ENCODE data around the gene CPE. TPM values are rescaled to one million over a fixed set of nuclear protein-coding genes. Genes with fewer than 3 reads are reported as not detected.
"Not testable (repeated sequence)": the region's sequence is repeated elsewhere in the genome, so short reads cannot be mapped to it uniquely, and the experiment has no call there.

The CPE gene
- total RNA-seq, result 39.6 TPM

DNA sequence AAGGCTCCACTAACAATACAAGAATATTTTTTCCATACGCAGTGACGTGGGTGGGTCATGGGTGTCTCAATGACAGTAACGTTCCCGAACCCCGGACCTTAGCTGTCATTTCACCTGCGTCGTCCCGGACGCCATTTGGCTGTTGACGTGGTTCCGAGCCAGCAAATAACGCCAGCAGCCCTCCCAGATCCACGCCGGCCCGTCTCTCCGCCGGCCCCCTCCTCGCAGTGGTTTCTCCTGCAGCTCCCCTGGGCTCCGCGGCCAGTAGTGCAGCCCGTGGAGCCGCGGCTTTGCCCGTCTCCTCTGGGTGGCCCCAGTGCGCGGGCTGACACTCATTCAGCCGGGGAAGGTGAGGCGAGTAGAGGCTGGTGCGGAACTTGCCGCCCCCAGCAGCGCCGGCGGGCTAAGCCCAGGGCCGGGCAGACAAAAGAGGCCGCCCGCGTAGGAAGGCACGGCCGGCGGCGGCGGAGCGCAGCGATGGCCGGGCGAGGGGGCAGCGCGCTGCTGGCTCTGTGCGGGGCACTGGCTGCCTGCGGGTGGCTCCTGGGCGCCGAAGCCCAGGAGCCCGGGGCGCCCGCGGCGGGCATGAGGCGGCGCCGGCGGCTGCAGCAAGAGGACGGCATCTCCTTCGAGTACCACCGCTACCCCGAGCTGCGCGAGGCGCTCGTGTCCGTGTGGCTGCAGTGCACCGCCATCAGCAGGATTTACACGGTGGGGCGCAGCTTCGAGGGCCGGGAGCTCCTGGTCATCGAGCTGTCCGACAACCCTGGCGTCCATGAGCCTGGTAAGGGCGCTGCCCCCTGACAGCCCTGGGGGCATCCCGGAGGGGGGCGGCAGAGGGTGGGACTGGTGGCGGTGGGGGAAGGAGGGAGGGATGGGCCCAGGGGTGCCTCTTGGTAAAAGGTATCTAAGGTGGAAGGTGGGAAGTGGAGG is at the start of gene CPE:
TSS of gene CPE (plus strand) at position 264 of the 933 bp plus-strand sequence. CDS start at position 478, 214 bp downstream.
- peak; percentile 59 for DNase-seq (ENCODE audit: low spot score)

DNA sequence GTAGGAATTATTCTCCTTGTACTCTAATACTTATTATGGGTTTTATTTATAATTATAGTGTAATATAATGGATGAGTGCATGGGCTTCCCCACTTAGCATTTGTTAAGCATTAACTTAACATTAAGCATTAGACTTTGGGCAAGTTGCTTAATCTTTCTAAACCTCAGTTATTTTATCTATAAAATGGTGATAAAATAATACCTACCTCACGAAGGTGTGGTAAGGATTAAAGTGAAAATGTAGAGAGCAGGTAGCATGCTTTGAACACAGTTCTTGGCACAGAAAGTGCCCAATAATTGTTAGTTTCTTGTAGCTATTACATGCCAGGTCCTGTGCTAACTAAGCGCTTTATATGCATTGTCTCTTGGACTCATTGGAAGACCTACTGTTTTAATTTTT is 48.7 kb upstream of the CPE start:
- DNase-seq (ENCODE audit: low spot score), result no peak

DNA sequence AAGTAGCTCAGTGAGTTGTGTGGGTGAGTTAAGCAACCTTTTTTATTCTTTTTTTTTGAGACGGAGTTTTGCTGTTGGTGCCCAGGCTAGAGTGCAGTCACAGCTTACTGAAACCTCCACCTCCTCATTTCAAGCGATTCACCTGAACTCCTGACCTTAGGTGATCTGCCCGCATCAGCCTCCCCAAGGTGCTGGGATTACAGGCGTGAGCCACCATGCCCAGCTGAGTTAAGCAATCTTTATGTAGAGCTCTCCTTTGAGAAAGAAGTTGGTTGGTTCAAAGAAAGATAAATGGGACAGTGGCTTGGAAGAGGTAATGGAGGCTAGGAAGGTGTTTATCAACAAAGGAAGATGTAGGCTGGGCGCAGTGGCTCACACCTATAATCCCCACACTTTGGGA is 48.1 kb upstream of the CPE start:
- no peak for DNase-seq (ENCODE audit: low spot score)

DNA sequence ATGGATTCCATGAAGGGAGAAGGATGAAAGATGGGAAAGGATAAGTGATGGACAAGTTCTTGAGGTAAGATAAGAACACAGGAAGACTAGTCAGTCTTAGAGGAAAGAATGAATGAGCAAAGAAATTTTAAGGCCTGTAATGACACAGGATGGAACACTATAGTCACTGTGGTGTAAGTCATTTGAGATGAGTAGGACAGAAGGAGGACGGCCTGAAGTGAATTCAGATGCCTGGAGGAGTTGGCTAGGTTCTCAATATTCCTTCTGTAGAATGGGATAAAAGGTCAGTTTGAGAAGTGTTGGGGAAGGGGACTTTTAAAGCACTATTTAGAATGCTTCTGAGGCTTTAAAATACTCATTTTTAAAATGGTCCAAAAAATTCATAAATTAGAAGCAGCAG is 47.4 kb upstream of the CPE start:
- DNase-seq (ENCODE audit: low spot score), result no peak

DNA sequence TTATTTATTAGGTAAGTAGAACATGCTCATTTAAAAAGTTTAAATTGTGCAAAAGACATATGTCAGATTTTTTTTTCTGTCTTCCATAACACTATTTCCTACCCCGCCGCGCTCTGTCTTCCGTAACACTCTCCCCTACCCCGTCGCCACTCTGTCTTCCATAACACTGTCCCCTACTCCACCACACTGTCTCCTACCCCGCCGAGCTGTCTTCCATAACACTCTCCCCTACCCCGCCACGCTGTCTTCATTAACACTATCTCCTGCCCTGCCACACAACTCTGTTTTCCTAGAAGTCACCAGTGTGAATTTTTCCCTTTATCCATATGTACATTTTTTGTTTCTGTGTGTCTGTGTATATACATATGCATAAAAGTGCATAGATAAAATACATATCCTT is 47.0 kb upstream of the CPE start:
- DNase-seq (ENCODE audit: low spot score), result no peak

DNA sequence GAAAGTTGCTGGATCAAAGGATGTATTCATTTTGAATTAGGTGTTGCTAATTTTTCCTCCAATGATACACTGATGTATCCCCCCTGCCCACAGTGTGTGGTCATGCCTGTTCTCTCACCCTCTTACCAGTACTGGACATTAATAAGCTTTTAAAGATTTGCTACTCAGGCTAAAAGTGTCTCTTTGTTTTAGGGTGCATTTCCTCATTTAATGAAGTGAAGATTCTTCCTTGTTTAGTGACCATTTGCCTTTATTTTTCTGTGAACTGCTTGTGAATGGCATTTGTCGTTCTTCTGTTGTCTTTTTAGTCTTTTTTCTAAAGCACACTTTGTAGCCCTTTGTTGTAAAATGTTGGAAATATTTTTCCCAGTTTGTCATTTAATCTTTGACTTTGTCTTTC is 46.3 kb upstream of the CPE start:
- DNase-seq (ENCODE audit: low spot score), result no peak

DNA sequence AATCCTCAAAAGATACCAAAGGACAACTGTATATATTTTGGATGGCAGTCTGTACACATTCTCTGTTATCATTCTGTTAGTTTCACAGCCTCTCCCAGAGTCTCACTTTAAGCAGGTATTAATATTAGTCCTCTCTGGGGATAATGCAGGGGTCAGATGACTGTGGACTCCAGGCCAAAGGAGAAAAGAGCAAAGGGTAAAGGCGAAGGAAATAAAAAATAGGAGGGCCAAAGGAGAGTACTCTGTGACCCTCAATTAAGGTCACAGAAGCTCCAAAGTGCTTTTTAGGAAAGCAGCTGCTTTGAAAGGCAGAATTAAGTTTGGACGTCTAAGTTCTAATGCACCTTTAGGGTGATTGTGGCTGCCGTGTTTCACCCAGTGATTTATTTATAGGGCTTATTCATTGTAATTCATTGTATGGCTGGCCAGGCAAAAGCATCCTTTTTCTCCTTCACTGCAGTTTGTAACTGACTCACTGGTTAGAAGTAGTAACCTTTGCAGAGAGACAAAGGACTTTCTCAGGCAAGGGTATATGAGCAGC is 43.6 kb upstream of the CPE start:
- no peak for DNase-seq (ENCODE audit: low spot score)

DNA sequence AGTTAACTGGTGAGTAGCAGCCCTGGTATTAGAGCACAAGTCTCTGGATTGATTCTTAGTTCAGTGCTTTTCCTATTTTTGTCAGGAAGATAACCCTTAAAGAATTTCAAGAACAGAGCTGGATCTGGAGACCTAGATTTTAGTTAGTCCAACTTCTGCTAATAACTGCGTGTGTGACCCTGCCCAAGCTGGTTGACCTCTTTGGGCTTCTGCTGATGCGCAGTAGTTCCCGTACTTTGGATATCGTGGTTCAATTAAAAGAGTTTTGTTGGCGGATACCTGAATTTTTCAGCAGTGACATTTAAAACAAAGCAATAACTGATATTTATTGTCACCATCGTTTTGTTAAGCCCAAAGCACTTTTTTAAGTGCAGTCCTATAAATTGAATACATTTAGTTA is 42.1 kb upstream of the CPE start:
- no peak for DNase-seq (ENCODE audit: low spot score)

DNA sequence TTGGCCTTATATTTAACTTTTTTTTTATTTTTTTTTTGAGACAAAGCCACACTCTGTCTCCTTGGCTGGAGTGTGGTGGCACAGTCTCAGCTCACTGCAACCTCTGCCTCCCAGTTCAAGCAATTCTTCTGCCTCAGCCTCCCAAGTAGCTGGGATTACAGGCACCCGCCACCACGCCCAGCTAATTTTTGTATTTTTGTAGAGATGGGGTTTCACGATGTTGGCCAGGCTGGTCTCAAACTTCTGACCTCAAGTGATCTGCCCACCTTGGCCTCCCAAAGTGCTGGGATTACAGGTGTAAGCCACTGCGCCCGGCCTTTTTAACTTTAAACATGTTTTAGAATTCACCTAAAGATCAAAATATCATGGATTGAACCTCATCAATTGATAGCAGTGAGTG is 36.5 kb upstream of the CPE start:
- not testable (repeated sequence) for DNase-seq (ENCODE audit: low spot score)

DNA sequence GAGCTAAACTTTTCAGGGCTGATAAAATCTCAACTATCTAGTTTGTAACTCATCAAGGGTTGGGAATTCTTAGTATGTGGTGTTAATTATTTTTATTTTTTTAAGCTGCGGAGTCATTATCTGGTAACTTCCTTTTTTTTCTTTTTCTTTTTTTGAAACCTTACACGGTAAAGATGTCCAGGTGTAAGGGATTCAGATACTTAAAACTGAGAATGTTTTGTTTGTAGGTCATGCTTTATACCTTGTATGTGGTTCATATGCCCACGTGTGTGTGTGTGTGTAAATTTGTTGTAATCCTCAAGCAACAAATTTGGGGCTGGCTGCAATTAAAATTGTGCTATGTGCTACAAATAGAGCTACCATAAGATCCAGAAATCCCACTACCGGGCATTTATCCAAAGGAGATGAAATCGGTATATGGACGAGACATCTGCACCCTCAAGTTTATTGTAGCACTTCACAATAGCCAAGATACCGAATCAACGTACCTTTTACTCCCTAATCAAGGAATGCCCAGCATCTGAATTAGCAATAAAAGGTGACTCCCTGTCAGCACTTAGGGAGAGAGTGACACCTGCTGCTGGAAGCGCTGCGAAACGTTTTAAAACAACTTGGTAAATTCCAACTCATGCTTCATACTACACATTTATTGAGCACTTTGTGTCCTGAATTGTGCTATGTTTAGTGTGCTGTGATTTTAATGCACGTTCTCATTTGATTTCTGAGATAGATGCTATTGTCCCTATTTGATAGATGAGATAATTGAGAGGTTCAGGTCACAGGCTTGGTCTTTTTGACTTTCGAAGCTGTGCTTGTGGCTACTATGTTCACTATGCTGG is 35.2 kb upstream of the CPE start:
- DNase-seq (ENCODE audit: low spot score), result no peak

DNA sequence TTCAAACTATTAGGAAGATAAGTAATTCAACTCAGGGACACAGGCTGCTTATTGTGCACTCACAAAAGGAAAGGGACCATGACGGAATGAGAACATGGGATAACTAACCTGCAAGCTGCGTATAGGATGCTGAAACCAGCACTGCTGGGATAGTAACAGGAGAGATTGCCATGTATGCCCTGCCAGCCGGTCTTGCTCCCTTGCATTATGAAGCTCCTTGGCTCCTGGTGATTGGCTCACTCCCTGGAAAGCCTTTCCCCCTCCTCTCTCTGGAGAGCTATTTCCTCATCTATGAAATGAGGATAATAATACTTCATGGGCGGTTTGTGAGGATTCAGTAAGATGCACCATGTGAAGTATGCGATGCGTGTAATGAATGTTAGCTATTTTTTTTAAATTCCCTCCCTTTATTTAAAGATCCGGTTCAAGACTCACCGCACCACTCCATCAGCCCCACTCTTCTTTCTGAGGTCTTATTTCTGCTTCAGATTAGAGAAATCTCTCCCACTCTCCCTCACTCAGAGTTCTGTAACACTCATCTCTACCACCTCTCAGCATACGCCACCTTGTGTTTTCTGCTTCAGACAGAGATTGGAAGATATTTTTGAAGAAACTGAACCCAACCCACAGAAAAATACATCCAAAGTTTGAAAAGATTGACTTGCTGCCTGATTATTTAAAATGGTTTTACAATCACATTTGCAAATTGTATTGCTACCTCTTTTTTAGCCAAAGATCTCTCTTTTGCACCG is 33.0 kb upstream of the CPE start:
- no peak for DNase-seq (ENCODE audit: low spot score)

DNA sequence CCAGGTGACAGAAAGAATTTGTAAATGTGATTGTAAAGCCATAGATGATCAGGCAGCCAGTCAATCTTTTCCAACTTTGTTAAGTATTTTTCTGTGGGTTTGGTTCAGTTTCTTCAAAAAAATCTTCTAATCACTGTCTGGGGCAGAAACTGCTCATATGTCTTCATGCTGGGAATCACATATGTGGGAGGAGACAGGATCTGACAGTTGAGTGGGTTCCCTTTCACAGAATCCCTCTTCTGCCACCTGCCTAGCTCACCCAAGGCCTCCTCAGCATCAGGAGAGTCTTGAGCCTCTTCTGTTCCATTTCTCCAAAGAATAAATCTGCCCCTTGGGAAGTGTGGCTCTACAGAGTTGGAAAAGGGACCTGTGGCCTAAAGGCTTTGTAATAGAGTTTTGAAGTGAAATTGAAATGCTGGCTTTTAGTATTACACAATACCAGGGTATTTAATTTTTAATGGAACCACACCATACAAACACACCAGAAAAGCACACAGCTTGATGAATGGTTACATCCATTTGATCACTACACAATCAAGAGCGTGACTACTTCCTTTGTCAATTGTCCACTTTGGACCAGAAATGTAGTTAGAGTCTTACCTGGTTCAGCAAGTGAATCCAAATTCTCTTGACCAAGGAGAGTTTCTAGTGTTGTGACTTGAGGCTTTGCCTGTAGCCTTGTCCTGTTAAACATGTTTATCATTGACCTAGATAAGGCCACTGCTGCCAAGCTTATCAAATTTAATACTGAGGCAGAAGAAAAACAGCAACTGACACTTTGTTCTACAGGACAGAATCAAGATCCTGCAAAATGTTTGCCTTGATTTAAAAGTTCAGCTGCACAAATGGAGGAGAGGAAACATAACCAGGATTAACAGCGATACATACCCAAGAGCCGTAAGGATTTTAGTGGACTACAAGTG is 30.9 kb upstream of the CPE start:
- no peak for DNase-seq (ENCODE audit: low spot score)

DNA sequence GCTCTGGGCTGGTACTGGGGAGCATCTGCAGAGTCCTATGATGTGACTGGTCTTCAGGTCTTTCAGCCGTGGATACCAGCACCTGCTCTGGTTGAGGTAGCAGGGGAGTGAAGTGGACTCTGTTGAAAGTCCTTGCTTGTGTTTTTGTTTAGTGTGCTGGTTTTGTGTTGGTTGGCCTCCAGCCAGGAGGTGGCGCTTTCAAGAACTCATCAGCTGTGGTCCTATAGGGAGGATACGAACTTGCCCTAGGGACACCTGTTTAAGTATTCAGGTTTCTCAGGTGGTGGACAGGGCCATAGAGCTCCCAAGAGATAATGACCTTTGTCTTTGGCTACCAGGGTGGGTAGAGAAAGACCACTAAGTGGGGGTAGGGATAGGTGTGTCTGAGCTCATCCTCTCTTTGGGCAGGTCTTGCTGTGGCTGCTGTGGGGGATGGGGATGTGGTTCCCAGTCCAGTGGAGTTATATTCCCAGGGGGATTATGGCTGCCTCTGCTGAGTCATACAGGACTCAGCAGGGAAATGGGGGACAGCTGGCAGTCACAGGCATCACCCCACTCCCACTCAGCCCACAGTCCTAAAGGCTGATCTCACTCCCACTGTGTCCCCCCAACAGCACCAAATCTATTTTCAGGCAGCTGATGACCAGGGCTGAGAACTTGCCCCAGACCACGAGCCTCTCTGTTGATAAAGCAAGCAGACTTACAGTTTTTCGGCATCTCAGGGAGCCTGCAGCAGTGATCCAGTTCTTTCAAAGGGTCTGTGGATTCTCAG is 27.3 kb upstream of the CPE start:
- DNase-seq (ENCODE audit: low spot score), result no peak

DNA sequence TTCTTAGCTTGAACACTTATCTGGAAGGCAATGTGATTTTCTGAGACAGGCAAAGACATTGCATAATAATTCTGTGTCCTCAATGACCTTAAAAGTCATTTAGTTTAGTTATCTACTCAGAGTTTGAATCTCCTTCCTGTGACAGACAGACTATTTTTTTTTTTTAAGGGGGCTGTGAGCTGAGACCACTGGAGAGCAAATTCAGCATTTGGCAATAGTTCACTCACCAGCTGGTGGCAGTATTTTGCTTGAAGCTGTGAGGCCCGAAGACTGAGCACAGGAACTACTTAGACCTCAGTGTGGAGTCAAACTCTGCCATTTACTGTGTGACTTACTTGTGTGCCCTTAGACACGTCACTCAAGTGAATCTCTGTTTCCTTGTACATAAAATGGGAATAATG is 22.9 kb upstream of the CPE start:
- no peak for DNase-seq (ENCODE audit: low spot score)

DNA sequence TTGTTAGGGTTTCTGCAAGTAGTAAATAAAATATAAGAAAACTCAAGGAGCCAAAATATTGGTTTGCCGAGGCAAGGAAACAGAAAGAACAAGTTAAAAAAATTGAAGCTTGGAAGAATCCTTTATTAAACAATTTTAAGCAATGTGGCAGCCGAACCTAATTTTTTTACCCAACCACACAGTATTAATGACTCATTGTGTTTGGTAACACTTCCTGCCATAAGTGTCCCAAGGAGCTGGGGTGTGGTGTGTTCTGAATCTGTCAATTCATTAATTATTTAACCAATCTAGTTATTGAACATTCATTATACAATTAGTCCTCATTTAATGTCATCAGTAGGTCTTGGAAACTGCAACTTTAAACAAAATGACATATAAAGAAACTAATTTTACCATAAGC is 19.3 kb upstream of the CPE start:
- no peak for DNase-seq (ENCODE audit: low spot score)

DNA sequence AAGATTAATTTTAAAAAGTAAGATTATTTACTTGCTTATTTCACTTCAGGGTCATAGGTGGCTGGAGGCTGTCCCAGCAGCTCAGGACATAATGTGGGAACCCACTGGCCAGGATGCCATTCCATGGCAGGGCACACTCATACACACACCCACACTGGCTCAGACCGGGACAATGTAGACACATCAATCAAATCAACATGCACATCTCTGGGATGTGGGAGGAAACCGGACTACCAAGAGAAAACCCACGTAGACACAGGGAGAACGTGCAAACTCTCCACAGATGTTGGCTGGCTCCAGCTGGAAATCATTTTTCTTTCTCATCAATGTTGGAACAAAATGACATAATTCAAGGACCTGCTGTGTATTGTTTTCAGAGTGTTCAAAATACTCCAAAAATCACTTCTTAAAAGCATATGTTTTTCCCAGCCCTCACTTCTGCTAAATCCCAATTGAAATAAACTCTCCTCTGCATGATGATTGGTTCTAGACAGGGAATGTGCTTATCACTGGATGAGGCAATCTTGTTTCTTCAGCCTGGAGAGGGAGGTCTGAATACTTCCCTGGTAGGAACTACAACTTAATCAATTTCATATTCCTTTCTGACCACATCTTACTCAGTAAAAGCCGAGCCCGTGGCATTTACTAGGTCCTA is 18.6 kb upstream of the CPE start:
- no peak for DNase-seq (ENCODE audit: low spot score)

DNA sequence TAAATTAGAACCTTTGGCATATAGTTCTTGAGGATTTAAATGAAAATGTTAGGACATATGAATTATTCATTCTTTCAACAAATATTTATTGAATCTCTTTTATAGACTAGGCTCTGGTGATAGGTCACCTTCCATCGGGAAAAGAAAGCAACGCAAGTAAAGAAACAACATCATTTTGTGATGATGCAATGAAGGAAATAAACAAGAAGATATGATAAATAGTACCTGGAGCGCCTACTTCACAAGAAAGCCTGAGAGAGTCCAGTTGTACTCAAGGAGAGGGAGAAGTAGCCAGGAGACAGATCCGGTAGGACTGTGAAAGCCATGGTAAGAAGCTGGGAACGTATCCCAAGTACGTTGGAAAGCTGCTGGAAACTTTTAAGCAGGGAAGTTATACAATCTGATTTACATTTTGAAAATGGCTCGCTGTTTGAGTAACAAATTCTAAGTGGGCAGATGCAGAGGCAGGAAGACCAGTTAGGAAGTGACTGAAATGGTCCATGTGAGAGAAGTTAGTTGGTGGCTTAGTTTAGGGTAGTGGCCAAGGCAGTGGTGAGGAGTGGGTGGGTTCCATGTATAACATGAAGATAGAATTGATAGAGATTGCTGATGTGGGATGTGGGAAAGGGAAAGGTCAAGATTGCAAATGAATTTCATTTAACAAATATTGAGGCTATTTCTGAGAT is 17.7 kb upstream of the CPE start:
- DNase-seq (ENCODE audit: low spot score), result no peak

DNA sequence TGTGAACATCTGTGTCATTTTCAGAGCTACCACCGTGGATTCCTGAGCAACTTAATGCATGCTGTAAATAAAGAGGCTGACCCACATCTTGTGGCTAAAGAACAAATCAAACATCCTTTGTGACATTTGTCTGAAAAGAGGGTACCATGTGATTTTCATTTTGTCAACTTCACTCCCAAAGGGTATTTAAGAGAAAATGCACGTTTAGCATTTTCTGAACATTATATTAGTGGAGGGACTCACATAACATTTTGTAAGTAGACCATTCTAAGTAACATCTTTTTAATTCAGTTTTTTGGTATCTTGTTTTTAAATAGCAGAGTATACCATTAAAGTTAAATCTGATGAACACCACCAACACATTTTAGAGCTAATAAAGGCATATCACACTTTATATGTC is 17.0 kb upstream of the CPE start:
- DNase-seq (ENCODE audit: low spot score), result no peak
